ENCODE results near the gene SORCS3.

The SORCS3 gene

DNA sequence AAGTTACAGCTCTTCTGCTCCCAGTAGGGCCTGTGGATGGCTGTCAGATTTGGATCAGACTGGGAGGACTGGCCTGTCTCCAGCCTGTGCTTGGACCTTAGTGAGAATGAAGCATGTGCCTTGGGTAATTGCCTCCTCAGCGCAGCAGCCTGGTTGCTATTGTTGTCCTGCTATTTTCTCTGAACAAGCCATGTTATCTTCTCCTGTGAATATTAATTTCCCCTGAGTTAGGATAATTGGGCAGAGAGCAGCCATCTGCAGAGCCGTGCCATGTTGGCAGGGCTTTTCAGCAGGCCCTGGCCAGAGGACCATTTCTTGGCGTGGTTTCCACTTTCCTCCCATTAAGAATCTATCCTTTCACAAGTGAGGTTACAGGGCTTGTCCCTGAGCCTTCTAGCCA is 497.3 kb downstream of the SORCS3 start:
- TF ChIP-seq, protein P1, sequence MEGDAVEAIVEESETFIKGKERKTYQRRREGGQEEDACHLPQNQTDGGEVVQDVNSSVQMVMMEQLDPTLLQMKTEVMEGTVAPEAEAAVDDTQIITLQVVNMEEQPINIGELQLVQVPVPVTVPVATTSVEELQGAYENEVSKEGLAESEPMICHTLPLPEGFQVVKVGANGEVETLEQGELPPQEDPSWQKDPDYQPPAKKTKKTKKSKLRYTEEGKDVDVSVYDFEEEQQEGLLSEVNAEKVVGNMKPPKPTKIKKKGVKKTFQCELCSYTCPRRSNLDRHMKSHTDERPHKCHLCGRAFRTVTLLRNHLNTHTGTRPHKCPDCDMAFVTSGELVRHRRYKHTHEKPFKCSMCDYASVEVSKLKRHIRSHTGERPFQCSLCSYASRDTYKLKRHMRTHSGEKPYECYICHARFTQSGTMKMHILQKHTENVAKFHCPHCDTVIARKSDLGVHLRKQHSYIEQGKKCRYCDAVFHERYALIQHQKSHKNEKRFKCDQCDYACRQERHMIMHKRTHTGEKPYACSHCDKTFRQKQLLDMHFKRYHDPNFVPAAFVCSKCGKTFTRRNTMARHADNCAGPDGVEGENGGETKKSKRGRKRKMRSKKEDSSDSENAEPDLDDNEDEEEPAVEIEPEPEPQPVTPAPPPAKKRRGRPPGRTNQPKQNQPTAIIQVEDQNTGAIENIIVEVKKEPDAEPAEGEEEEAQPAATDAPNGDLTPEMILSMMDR (IDR thresholded peaks at IDR 0.05) = no peak

GRCh38 chr10:105139363-105139896 is 498.3 kb downstream of the SORCS3 start:
- Histone ChIP-seq H3K9me3 (no peaks in the 10 kb centered on the region), H3K27me3 (no peaks in the 10 kb centered on the region), H3K36me3 (no peaks in the 10 kb centered on the region), H3K4me3 (ENCODE audit: low read depth in 1 of 2, low read length in 1 of 2) (no peak overlapping the region), H3K4me1 (ENCODE audit: control insufficient read depth in 1 of 2, insufficient read depth in 1 of 2, low read depth in 1 of 2, low read length in 1 of 2) (no peaks in the 10 kb centered on the region), H3K27ac (no peak overlapping the region)
- TF ChIP-seq, protein P1 (IDR thresholded peaks at IDR 0.05) = no peak

More for the DNA sequence above, 497.3 kb downstream of the SORCS3 start:
- Histone ChIP-seq H3K4me1 (ENCODE audit: control insufficient read depth in 1 of 2, insufficient read depth in 1 of 2, low read depth in 1 of 2, low read length in 1 of 2) (no peaks in the 10 kb centered on the region), H3K27me3 (no peaks in the 10 kb centered on the region), H3K36me3 (no peaks in the 10 kb centered on the region), H3K27ac (no peak overlapping the region), H3K9me3 (no peaks in the 10 kb centered on the region), H3K4me3 (ENCODE audit: low read depth in 1 of 2, low read length in 1 of 2) (no peak overlapping the region)

- no peaks in the 10 kb centered on the region for H3K9me3 ChIP-seq
- no peak overlapping the region for H3K4me3 ChIP-seq (ENCODE audit: low read depth in 1 of 2, low read length in 1 of 2)
- no peaks in the 10 kb centered on the region for H3K4me1 ChIP-seq (ENCODE audit: control insufficient read depth in 1 of 2, insufficient read depth in 1 of 2, low read depth in 1 of 2, low read length in 1 of 2)
- TF ChIP-seq, protein P1 (IDR thresholded peaks at IDR 0.05) = no peak
- H3K36me3 ChIP-seq = no peaks in the 10 kb centered on the region
- no peaks in the 10 kb centered on the region for H3K27me3 ChIP-seq
- no peak overlapping the region for H3K27ac ChIP-seq
Measured at GRCh38 chr10:105140600-105140999, 499.5 kb downstream of the SORCS3 start.

DNA sequence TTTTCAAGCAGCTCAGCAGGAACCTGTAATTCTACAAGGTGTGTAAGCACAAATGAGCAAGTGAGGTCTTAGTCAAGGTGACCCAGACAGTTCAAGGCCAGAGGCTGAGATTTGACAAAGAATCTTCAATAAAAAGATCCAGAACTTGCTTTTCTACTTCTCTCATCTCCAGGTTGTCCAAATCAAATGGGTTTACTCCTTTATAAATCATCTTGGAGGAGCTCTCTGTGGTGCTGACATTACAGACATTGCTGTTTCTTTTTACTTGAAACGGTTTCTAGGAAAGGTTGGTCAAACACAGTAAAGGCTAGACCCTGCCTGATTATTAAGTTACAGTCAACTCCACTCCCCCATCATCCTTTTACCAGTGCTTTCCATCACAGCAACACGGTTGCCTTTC is 504.6 kb downstream of the SORCS3 start:
- H3K27ac ChIP-seq = no peak overlapping the region
- H3K27me3 ChIP-seq = no peaks in the 10 kb centered on the region
- no peaks in the 10 kb centered on the region for H3K9me3 ChIP-seq
- H3K4me1 ChIP-seq (ENCODE audit: control insufficient read depth in 1 of 2, insufficient read depth in 1 of 2, low read depth in 1 of 2, low read length in 1 of 2) = no peaks in the 10 kb centered on the region
- no peaks in the 10 kb centered on the region for H3K36me3 ChIP-seq
- TF ChIP-seq, protein P1 (IDR thresholded peaks at IDR 0.05) = no peak
- no peak overlapping the region for H3K4me3 ChIP-seq (ENCODE audit: low read depth in 1 of 2, low read length in 1 of 2)

DNA sequence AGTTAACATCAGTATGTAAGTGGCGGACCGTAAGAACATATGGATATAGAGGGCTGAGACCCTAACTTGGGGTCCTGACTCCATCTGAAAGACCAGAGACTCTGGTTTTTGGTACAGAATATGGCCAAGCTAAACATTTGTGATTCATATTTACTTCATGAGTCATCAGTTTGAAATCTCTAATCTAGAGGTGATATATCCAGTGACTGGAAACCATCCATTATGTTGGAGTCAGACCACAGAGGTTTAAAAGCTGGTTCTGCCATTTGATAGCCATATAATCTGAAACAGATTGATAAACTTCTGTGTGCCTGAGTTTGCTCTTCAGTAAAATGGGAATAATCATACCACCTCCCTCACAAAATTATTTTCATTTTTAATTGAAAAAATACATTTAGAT is 505.3 kb downstream of the SORCS3 start:
- Histone ChIP-seq H3K4me1 (ENCODE audit: control insufficient read depth in 1 of 2, insufficient read depth in 1 of 2, low read depth in 1 of 2, low read length in 1 of 2) (no peaks in the 10 kb centered on the region), H3K27ac (no peak overlapping the region), H3K9me3 (no peaks in the 10 kb centered on the region), H3K27me3 (no peaks in the 10 kb centered on the region), H3K4me3 (ENCODE audit: low read depth in 1 of 2, low read length in 1 of 2) (no peak overlapping the region), H3K36me3 (no peaks in the 10 kb centered on the region)
- TF ChIP-seq, protein P1 (IDR thresholded peaks at IDR 0.05) = no peak

GRCh38 chr10:105148456-105148855 is 507.4 kb downstream of the SORCS3 start:
- Histone ChIP-seq H3K4me1 (ENCODE audit: control insufficient read depth in 1 of 2, insufficient read depth in 1 of 2, low read depth in 1 of 2, low read length in 1 of 2) (no peaks in the 10 kb centered on the region), H3K27me3 (no peaks in the 10 kb centered on the region), H3K36me3 (no peaks in the 10 kb centered on the region), H3K27ac (no peak overlapping the region), H3K4me3 (ENCODE audit: low read depth in 1 of 2, low read length in 1 of 2) (no peak overlapping the region), H3K9me3 (no peaks in the 10 kb centered on the region)
- TF ChIP-seq, protein P1 (IDR thresholded peaks at IDR 0.05) = no peak

All from neutrophil (primary cell).